RWPE2 (cell line): ENCODE data around the gene SLC8A1.
A peak's percentile ranks its signal among the peaks of the same experiment; 100 is the strongest.

Experiments used
- ATAC-seq: fragments of 200-7000 bp; cut with Tn5 transposase; 3 replicates; pipeline ENCODE4 v1.9.1; 2021; ENCODE audit warnings: low read depth
- DNase-seq: peaks from one replicate; pipeline ENCODE4 v3.0.0-alpha.2; 2020; ENCODE audit warnings: low spot score
- H3K27ac ChIP-seq: fragments of 450-650 bp; 2 replicates; pipeline ENCODE4 v1.5.1; 2017; ENCODE audit warnings: mild to moderate bottlenecking; ENCODE audit not compliant: poor library complexity, severe bottlenecking
- H3K27me3 ChIP-seq: fragments of 250-450 bp; sonication (Bioruptor Pico); 2 replicates; pipeline ENCODE4 v1.5.1; 2021; ENCODE audit warnings: mild to moderate bottlenecking, moderate library complexity; ENCODE audit not compliant: insufficient read depth, poor library complexity, severe bottlenecking
- H3K36me3 ChIP-seq: fragments of 250-450 bp; sonication (Bioruptor Pico); 2 replicates; pipeline ENCODE4 v1.5.1; 2020; ENCODE audit warnings: low read depth, mild to moderate bottlenecking, moderate library complexity
- H3K4me1 ChIP-seq: fragments of 250-450 bp; sonication (Bioruptor Pico); 2 replicates; pipeline ENCODE4 v1.5.1; 2021; ENCODE audit warnings: mild to moderate bottlenecking, moderate library complexity; ENCODE audit not compliant: insufficient read depth, poor library complexity, severe bottlenecking
- H3K4me3 ChIP-seq: fragments of 250-450 bp; sonication (Bioruptor Pico); 2 replicates; pipeline ENCODE4 v1.5.1; 2021; ENCODE audit warnings: mild to moderate bottlenecking, moderate library complexity; ENCODE audit not compliant: severe bottlenecking
- H3K9me3 ChIP-seq: fragments of 250-450 bp; sonication (Bioruptor Pico); 2 replicates; pipeline ENCODE4 v1.5.1; 2021; ENCODE audit warnings: mild to moderate bottlenecking, moderate library complexity; ENCODE audit not compliant: severe bottlenecking
- CTCF ChIP-seq: fragments of 450-650 bp; IDR thresholded peaks from one replicate; pipeline ENCODE4 v1.5.1; 2017; ENCODE audit warnings: mild to moderate bottlenecking, moderate library complexity; ENCODE audit not compliant: poor library complexity, severe bottlenecking

SLC8A1 gene

GRCh38 chr2:40358783-40359182 is 93.1 kb downstream of the SLC8A1 start:
- Histone ChIP-seq H3K9me3 (no peaks in the 10 kb centered on the region), H3K4me1 (peaks cover 8% of the 10 kb centered on the region), H3K27ac (no peak overlapping the region), H3K4me3 (no peak overlapping the region), H3K27me3 (no peaks in the 10 kb centered on the region), H3K36me3 (no peaks in the 10 kb centered on the region)
- no peak for TF ChIP-seq CTCF
- no peak for DNase-seq
- ATAC-seq: no peak

GRCh38 chr2:40357667-40358066 is 94.2 kb downstream of the SLC8A1 start:
- Histone ChIP-seq H3K27me3 (no peaks in the 10 kb centered on the region), H3K27ac (no peak overlapping the region), H3K9me3 (no peaks in the 10 kb centered on the region), H3K36me3 (no peaks in the 10 kb centered on the region), H3K4me3 (no peak overlapping the region), H3K4me1 (peaks cover 6% of the 10 kb centered on the region)
- no peak for TF ChIP-seq CTCF
- DNase-seq (no peak), ATAC-seq (0 out of 3 replicates have a peak, but pooled peaks have one; percentile 33)

GRCh38 chr2:40355451-40355850 is 96.4 kb downstream of the SLC8A1 start:
- no peaks in the 10 kb centered on the region for H3K27me3 ChIP-seq
- no peaks in the 10 kb centered on the region for H3K36me3 ChIP-seq
- no peak for DNase-seq
- peaks cover 22% of the 10 kb centered on the region for H3K4me1 ChIP-seq
- no peak for ATAC-seq
- no peak for TF ChIP-seq CTCF
- H3K9me3 ChIP-seq: no peaks in the 10 kb centered on the region
- no peak overlapping the region for H3K27ac ChIP-seq
- H3K4me3 ChIP-seq: no peak overlapping the region

GRCh38 chr2:40353231-40353630 is 98.7 kb downstream of the SLC8A1 start:
- H3K9me3 ChIP-seq: no peaks in the 10 kb centered on the region
- H3K27me3 ChIP-seq: no peaks in the 10 kb centered on the region
- no peak for TF ChIP-seq CTCF
- DNase-seq (no peak), ATAC-seq (no peak)
- H3K4me1 ChIP-seq: peaks cover 28% of the 10 kb centered on the region
- no peak overlapping the region for H3K4me3 ChIP-seq
- peak overlapping the region; percentile 93 for H3K27ac ChIP-seq
- no peaks in the 10 kb centered on the region for H3K36me3 ChIP-seq

GRCh38 chr2:40352703-40353099 is 99.2 kb downstream of the SLC8A1 start:
- no peak for DNase-seq

More at GRCh38 chr2:40352703-40353099, 99.2 kb downstream of the SLC8A1 start:
- H3K36me3 ChIP-seq: no peaks in the 10 kb centered on the region
- TF ChIP-seq CTCF: no peak
- no peaks in the 10 kb centered on the region for H3K27me3 ChIP-seq
- H3K4me1 ChIP-seq: peaks cover 28% of the 10 kb centered on the region
- H3K4me3 ChIP-seq: no peak overlapping the region
- H3K9me3 ChIP-seq: no peaks in the 10 kb centered on the region
- peak; percentile 32 for ATAC-seq
- peak overlapping the region; percentile 93 for H3K27ac ChIP-seq
